A549 (cell line): ENCODE data around the gene SLC9C2.
"Not testable (repeated sequence)": the region's sequence is repeated elsewhere in the genome, so short reads cannot be mapped to it uniquely, and the experiment has no call there.

Source experiments
- CTCF ChIP-seq: fragments of >200 bp; sonication (Bioruptor Twin); formaldehyde crosslinking; IDR thresholded peaks from 3 replicates; pipeline ENCODE4 v1.5.1; 2016
- HDAC2 ChIP-seq: fragments of 200-600 bp; sonication (generic); IDR thresholded peaks from 2 replicates; pipeline ENCODE4 v1.6.1; 2016
- JUN ChIP-seq, 2 experiments: fragments of >200 bp; sonication (Bioruptor Twin); formaldehyde crosslinking; IDR thresholded peaks; 2 replicates in 1 of 2; 3 replicates in 1 of 2; pipeline ENCODE4 v1.6.1; 2016 to 2017
- NR3C1 ChIP-seq: fragments of >200 bp; sonication (Bioruptor Twin); formaldehyde crosslinking; IDR thresholded peaks from 3 replicates; pipeline ENCODE4 v1.6.1; 2017
- POLR2A ChIP-seq: IDR thresholded peaks from 2 replicates; pipeline ENCODE4 v1.6.1; 2012; ENCODE audit warnings: mild to moderate bottlenecking, low read length
- RAD21 ChIP-seq, 2 experiments: fragments of >200 bp in 1 of 2; sonication (Bioruptor Twin) in 1 of 2; formaldehyde crosslinking in 1 of 2; IDR thresholded peaks in 1 of 2; conservative IDR thresholded peaks in 1 of 2; 2 replicates in 1 of 2; 3 replicates in 1 of 2; pipeline ENCODE4 v1.6.1; 2012 to 2018; ENCODE audit warnings: inconsistent platforms in 1 of 2
- RNF2 ChIP-seq: fragments of 200-600 bp; sonication (generic); IDR thresholded peaks from 2 replicates; pipeline ENCODE4 v1.6.1; 2016; ENCODE audit warnings: low read depth, mild to moderate bottlenecking, antibody characterized with exemption, moderate library complexity, borderline replicate concordance
- SMC3 ChIP-seq: fragments of >200 bp; sonication (Bioruptor Twin); formaldehyde crosslinking; IDR thresholded peaks from 3 replicates; pipeline ENCODE4 v1.6.1; 2018; ENCODE audit warnings: inconsistent platforms
- ZFP36 ChIP-seq: fragments of 450-650 bp; IDR thresholded peaks from 2 replicates; pipeline ENCODE4 v1.6.1; 2014; ENCODE audit warnings: borderline replicate concordance; ENCODE audit not compliant: partially characterized antibody

- not testable (repeated sequence) for TF ChIP-seq RNF2; RAD21 (conservative IDR thresholded peaks at IDR 0.05 in 1 of 2, IDR thresholded peaks at IDR 0.05 in 1 of 2); POLR2A; CTCF; SMC3; HDAC2; NR3C1; ZFP36; JUN (IDR thresholded peaks at IDR 0.05)
These were observed 34.6 kb upstream of the SLC9C2 start for GRCh38 chr1:173637236-173638042.
